ENCODE results near the gene RBM7. TPM values are rescaled to one million over a fixed set of nuclear protein-coding genes. Genes with fewer than 3 reads are reported as not detected.

Gene RBM7
- total RNA-seq, 3 donors from 2014 or later (not counting 1 experiment from before 2014, with no cell fraction given) = 50.4 to 79.7 (median 58.5) TPM

- H3K9me3 ChIP-seq (ENCODE audit: control insufficient read depth, insufficient read depth, low read length) = no peaks in the 10 kb centered on the region
- peaks cover 27 to 31% of the 10 kb centered on the region in 2 donors for H3K4me1 Mint-ChIP-seq
- H3K36me3 ChIP-seq (ENCODE audit: control insufficient read depth, insufficient read depth, low read length) = peaks cover 11% of the 10 kb centered on the region
- H3K9me3 Mint-ChIP-seq = no peaks in the 10 kb centered on the region
- H3K4me1 ChIP-seq (ENCODE audit: control insufficient read depth, insufficient read depth, low read length) = peaks cover 13% of the 10 kb centered on the region
- H3K27ac Mint-ChIP-seq = no peak overlapping the region
- no CpG with 5 or more reads among the region's 1 CpG for WGBS (ENCODE audit: insufficient coverage)
- TF ChIP-seq CTCF (IDR thresholded peaks at IDR 0.05) = no peak
- H3K36me3 Mint-ChIP-seq = peaks cover 8% of the 10 kb centered on the region
- ATAC-seq = no peak
- H3K4me3 ChIP-seq (ENCODE audit: low read length) = no peak overlapping the region
- no peak overlapping the region for H3K4me3 Mint-ChIP-seq
- no peak overlapping the region for H3K27ac ChIP-seq (ENCODE audit: low read length)
- H3K27me3 Mint-ChIP-seq (ENCODE audit: low read depth in 2 of 2) = no peaks in the 10 kb centered on the region
- intact Hi-C loops (cut with micrococcal nuclease) = no loop called here
- no peaks in the 10 kb centered on the region for H3K27me3 ChIP-seq (ENCODE audit: control insufficient read depth, insufficient read depth, low read length)
- no peak for DNase-seq
Observed at GRCh38 chr11:114442536-114442935, 42.1 kb downstream of the RBM7 start.

- peaks cover 32% of the 10 kb centered on the region for H3K36me3 ChIP-seq (ENCODE audit: control insufficient read depth, insufficient read depth, low read length)
- Mint-ChIP-seq H3K27ac (no peak overlapping the region), H3K4me1 (no peaks in the 10 kb centered on the region), H3K27me3 (ENCODE audit: low read depth in 2 of 2) (no peaks in the 10 kb centered on the region), H3K36me3 (peaks cover 15% of the 10 kb centered on the region), H3K4me3 (no peak overlapping the region), H3K9me3 (no peaks in the 10 kb centered on the region)
- no peak overlapping the region for H3K4me3 ChIP-seq (ENCODE audit: low read length)
- no peak for DNase-seq
- no peaks in the 10 kb centered on the region for H3K4me1 ChIP-seq (ENCODE audit: control insufficient read depth, insufficient read depth, low read length)
- no peak overlapping the region for H3K27ac ChIP-seq (ENCODE audit: low read length)
- ATAC-seq = no peak
- no peaks in the 10 kb centered on the region for H3K9me3 ChIP-seq (ENCODE audit: control insufficient read depth, insufficient read depth, low read length)
- no peak for TF ChIP-seq CTCF (IDR thresholded peaks at IDR 0.05)
- intact Hi-C loops (cut with micrococcal nuclease) = no loop called here
- no peaks in the 10 kb centered on the region for H3K27me3 ChIP-seq (ENCODE audit: control insufficient read depth, insufficient read depth, low read length)
- WGBS (ENCODE audit: insufficient coverage) = 83% methylated on average over 2 of the region's 2 CpGs
Observed at GRCh38 chr11:114447444-114447843, 47.0 kb downstream of the RBM7 start.

- H3K36me3 ChIP-seq (ENCODE audit: control insufficient read depth, insufficient read depth, low read length) = peaks cover 32% of the 10 kb centered on the region
- intact Hi-C loops (cut with micrococcal nuclease) = no loop called here
- Mint-ChIP-seq H3K4me1 (no peaks in the 10 kb centered on the region), H3K27ac (no peak overlapping the region), H3K36me3 (peaks cover 15% of the 10 kb centered on the region), H3K27me3 (ENCODE audit: low read depth in 2 of 2) (no peaks in the 10 kb centered on the region), H3K4me3 (no peak overlapping the region), H3K9me3 (no peaks in the 10 kb centered on the region)
- DNase-seq (no peak), ATAC-seq (no peak)
- H3K9me3 ChIP-seq (ENCODE audit: control insufficient read depth, insufficient read depth, low read length) = no peaks in the 10 kb centered on the region
- no peak overlapping the region for H3K27ac ChIP-seq (ENCODE audit: low read length)
- no peaks in the 10 kb centered on the region for H3K27me3 ChIP-seq (ENCODE audit: control insufficient read depth, insufficient read depth, low read length)
- WGBS (ENCODE audit: insufficient coverage) = 100% methylated on average over 3 of the region's 3 CpGs
- H3K4me3 ChIP-seq (ENCODE audit: low read length) = no peak overlapping the region
- no peak for TF ChIP-seq CTCF (IDR thresholded peaks at IDR 0.05)
- no peaks in the 10 kb centered on the region for H3K4me1 ChIP-seq (ENCODE audit: control insufficient read depth, insufficient read depth, low read length)
Observed at GRCh38 chr11:114447892-114448291, 47.4 kb downstream of the RBM7 start.

GRCh38 chr11:114448749-114449482, 48.5 kb downstream of the RBM7 start:
- Histone ChIP-seq H3K4me3 (ENCODE audit: low read length) (no peak overlapping the region), H3K9me3 (ENCODE audit: control insufficient read depth, insufficient read depth, low read length) (no peaks in the 10 kb centered on the region), H3K27me3 (ENCODE audit: control insufficient read depth, insufficient read depth, low read length) (no peaks in the 10 kb centered on the region), H3K4me1 (ENCODE audit: control insufficient read depth, insufficient read depth, low read length) (no peaks in the 10 kb centered on the region), H3K27ac (ENCODE audit: low read length) (no peak overlapping the region), H3K36me3 (ENCODE audit: control insufficient read depth, insufficient read depth, low read length) (peaks cover 34% of the 10 kb centered on the region)
- no peaks in the 10 kb centered on the region for H3K9me3 Mint-ChIP-seq
- H3K4me1 Mint-ChIP-seq = no peaks in the 10 kb centered on the region
- WGBS (ENCODE audit: insufficient coverage) = 100% methylated on average over 1 of the region's 2 CpGs
- ATAC-seq (no peak), DNase-seq (no peak)
- peaks cover 15% of the 10 kb centered on the region for H3K36me3 Mint-ChIP-seq
- no peaks in the 10 kb centered on the region for H3K27me3 Mint-ChIP-seq (ENCODE audit: low read depth in 2 of 2)
- no peak overlapping the region for H3K27ac Mint-ChIP-seq
- H3K4me3 Mint-ChIP-seq = no peak overlapping the region
- TF ChIP-seq CTCF (IDR thresholded peaks at IDR 0.05) = no peak
- intact Hi-C loops (cut with micrococcal nuclease) = no loop called here
